Measurements from ENCODE around the gene ELL2. TPM values are rescaled to one million over a fixed set of nuclear protein-coding genes. Genes with fewer than 3 reads are reported as not detected.
A peak's percentile ranks its signal among the peaks of the same experiment; 100 is the strongest.

ELL2 gene
- total and polyA plus RNA-seq, 12 donors = 10.5 to 68.2 (median 27.2) TPM

DNA sequence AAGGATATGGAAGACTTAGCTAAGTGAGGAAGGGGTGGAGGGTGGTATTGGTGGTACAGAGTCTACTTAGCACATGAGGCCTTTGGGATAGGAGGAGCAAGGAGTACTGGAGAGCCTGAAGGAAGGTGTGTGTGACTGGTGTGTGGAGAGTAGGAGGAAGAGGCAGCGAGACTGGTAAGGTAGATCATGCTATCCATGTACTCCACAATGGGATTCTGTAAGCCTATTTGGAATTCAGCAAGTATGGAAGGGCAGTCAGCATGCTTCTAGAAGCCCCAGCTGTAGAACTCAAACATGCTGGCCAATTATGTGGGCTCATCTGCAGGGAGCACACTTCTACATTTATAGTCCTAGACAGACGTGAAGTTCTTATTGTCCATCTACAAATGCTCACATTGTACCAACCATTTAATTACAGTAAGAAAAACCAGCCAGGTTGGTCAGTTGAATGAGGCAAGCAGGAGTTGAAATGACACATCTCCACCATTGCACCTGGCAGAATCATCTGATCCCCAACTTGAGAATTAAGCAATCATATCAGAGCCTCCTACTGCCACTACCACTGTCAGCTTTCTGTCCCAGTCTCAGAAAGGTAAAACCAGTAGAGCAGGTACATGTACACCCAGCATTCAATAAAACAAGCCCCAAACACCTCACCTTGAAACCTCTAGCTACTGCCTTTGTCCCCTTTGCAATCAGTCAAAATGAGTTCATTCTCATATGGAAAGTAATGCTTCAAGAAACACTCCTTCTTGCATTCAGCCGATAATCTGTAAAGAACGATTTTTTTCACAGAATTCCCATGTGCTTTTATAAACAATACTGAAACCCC, 78.2 kb downstream of the ELL2 start:
- peak in 3 of 8 donors; percentile 8 to 29 (median 16) for ATAC-seq
- H3K36me3 ChIP-seq = peaks cover 0 to 25% (median under 1%) of the 10 kb centered on the region in 9 donors
- H3K4me1 ChIP-seq = peaks cover 0 to 18% (median 0%) of the 10 kb centered on the region in 9 donors
- TF ChIP-seq, protein P1, sequence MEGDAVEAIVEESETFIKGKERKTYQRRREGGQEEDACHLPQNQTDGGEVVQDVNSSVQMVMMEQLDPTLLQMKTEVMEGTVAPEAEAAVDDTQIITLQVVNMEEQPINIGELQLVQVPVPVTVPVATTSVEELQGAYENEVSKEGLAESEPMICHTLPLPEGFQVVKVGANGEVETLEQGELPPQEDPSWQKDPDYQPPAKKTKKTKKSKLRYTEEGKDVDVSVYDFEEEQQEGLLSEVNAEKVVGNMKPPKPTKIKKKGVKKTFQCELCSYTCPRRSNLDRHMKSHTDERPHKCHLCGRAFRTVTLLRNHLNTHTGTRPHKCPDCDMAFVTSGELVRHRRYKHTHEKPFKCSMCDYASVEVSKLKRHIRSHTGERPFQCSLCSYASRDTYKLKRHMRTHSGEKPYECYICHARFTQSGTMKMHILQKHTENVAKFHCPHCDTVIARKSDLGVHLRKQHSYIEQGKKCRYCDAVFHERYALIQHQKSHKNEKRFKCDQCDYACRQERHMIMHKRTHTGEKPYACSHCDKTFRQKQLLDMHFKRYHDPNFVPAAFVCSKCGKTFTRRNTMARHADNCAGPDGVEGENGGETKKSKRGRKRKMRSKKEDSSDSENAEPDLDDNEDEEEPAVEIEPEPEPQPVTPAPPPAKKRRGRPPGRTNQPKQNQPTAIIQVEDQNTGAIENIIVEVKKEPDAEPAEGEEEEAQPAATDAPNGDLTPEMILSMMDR (IDR thresholded peaks at IDR 0.05) = no peak
- H3K4me3 ChIP-seq = no peak overlapping the region
- 75 to 85% methylated on average over 4 of the region's 4 CpGs for WGBS, 2 donors
- intact Hi-C loops (cut with DNase I) = no loop called here
- no peak overlapping the region for H3K27ac ChIP-seq
- no peak for DNase-seq
- H3K9me3 ChIP-seq = no peaks in the 10 kb centered on the region
- H3K27me3 ChIP-seq = no peaks in the 10 kb centered on the region

DNA sequence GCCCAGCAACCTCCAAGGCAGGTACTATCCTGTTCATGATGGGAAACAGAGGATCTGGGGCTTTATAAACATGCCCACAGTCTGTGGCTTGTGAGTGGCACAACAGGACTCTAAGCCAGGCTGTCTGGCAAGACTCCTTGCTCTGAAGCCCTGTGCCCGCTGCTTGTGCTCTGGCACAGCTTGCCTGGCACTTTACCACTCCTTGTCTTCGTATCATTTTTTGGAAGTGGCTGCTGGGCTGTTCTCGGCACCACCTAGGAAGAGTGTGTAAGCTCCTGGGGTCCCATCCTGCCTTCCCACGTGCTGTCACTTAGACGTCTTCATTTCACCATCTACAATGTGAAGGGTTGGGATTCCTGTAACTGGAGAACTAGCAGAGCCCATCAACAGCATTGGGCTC, 79.8 kb downstream of the ELL2 start:
- 60 to 62% methylated on average over 5 of the region's 5 CpGs for WGBS, 2 donors

DNA sequence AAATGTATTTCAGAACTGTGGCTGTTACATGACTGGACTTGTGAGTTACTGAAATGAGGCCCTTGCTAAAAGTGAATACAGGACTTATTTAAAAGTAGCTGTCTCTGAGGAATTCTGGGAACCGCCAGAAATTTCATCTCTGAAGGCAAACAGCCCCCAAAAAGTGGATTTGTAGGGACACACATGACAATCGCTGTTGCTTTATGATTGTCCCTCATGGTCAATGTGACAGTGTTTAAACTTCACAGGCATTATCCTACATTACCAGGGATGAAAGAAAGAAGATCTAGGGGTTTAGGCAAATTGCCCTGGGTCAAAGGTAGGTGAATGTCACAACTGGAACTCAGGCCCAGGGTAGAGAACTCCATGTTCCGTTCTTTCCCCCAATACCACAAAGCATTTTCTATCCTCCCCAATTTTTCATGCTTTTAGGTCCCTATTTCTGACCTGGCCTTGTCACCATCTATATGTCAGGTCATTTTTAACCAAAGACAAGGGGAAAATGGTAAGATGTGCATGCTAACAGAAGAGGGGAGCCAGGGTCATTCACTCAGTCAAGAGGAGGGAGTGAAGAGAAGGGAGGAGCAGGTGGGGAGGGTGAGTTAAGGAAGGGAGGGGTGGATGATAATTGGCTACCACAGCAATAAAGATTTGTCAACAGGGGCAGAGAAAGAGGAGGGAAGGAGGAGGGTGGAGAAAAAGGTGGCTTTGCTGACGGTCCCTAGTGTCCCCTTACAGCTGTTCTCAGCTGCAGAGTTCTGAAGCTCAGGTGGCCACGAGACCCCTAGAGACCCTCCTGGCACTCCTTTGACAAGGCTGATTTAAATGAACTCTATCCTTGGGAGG, 81.3 kb downstream of the ELL2 start:
- H3K27me3 ChIP-seq = no peaks in the 10 kb centered on the region
- H3K27ac ChIP-seq = no peak overlapping the region
- intact Hi-C loops (cut with DNase I) = no loop called here
- H3K9me3 ChIP-seq = no peaks in the 10 kb centered on the region
- 87% methylated on average over 5 of the region's 5 CpGs for WGBS, 2 donors
- TF ChIP-seq, protein P1 (IDR thresholded peaks at IDR 0.05) = no peak
- H3K4me3 ChIP-seq = no peak overlapping the region
- no peak for DNase-seq
- H3K4me1 ChIP-seq = peaks cover 0 to 18% (median 0%) of the 10 kb centered on the region in 9 donors
- no peaks in the 10 kb centered on the region for H3K36me3 ChIP-seq
- ATAC-seq = no peak

More for the DNA sequence above, 79.8 kb downstream of the ELL2 start:
- ATAC-seq (peak in 7 of 8 donors; percentile 31 to 67 (median 50)), DNase-seq (no peak)
- intact Hi-C loops (cut with DNase I) = no loop called here
- no peak overlapping the region for H3K27ac ChIP-seq
- no peak overlapping the region for H3K4me3 ChIP-seq
- no peaks in the 10 kb centered on the region for H3K27me3 ChIP-seq
- H3K4me1 ChIP-seq = peaks cover 0 to 18% (median 0%) of the 10 kb centered on the region in 9 donors
- H3K9me3 ChIP-seq = no peaks in the 10 kb centered on the region
- H3K36me3 ChIP-seq = peaks cover 0 to 9% (median 0%) of the 10 kb centered on the region in 9 donors
- TF ChIP-seq, protein P1 (IDR thresholded peaks at IDR 0.05) = no peak

DNA sequence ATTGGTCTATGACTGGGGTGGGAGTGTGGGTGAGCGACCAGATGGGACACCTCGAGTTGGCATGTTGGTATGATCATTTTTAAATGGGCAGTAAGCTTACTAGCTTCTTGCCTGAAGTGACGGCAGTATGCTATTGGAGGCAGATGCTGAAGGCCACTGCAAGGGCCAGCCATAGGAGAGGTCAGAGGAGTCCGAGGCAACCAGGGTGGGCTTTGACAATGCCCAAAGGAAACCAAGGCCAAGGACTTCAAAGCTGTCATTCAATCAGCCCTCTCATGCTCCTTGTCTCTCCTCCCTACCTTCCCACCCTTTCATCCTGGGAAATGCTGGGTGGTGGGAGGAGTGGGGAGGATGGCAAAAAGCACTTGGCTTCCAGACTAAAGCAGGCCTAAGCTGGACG, 82.0 kb downstream of the ELL2 start:
- Histone ChIP-seq H3K9me3 (no peaks in the 10 kb centered on the region), H3K27me3 (no peaks in the 10 kb centered on the region), H3K36me3 (no peaks in the 10 kb centered on the region), H3K27ac (no peak overlapping the region), H3K4me1 (peaks cover 0 to 11% (median 0%) of the 10 kb centered on the region in 9 donors), H3K4me3 (no peak overlapping the region)
- 86 to 87% methylated on average over 5 of the region's 5 CpGs for WGBS, 2 donors
- TF ChIP-seq, protein P1 (IDR thresholded peaks at IDR 0.05) = no peak
- no peak for DNase-seq
- intact Hi-C loops (cut with DNase I) = no loop called here
- ATAC-seq = no peak

All from heart right ventricle (tissue), 16 donors.